Measurements from ENCODE around the gene KCNMA1. TPM values are rescaled to one million over a fixed set of nuclear protein-coding genes. Genes with fewer than 3 reads are reported as not detected.
A peak's percentile ranks its signal among the peaks of the same experiment; 100 is the strongest.

Gene KCNMA1
- total RNA-seq, 4 donors from 2014 or later: 66.8 to 96.5 (median 78.9) TPM

GRCh38 chr10:77490534-77491314 lies 146.9 kb downstream of the KCNMA1 start:
- ATAC-seq (no peak), DNase-seq (no peak)
- intact Hi-C loops (cut with DNase I; ENCODE audit: low total_unique reads) (loop anchor here (5.0 kb wide), 1 partner anchor 93 kb away; no protein-coding TSS in a partner anchor), in situ Hi-C loops (cut with MboI; ENCODE audit: low sequenced_read_pairs in 4 of 4) (loop anchor here in 1 of 4 donors (25.0 kb wide), 1 partner anchor 328 kb away; no protein-coding TSS in a partner anchor)
- Histone ChIP-seq H3K27me3 (no peaks in the 10 kb centered on the region), H3K4me3 (no peak overlapping the region), H3K9me3 (no peaks in the 10 kb centered on the region), H3K27ac (peak overlapping the region; percentile 79 to 94 (median 90)), H3K4me1 (peaks cover 58 to 59% of the 10 kb centered on the region in 2 donors), H3K36me3 (no peaks in the 10 kb centered on the region)
- no peak for TF ChIP-seq CTCF (IDR thresholded peaks at IDR 0.05 in 4 of 5, conservative IDR thresholded peaks at IDR 0.05 in 1 of 5)
- TF ChIP-seq POLR2A (IDR thresholded peaks at IDR 0.05): no peak

DNA sequence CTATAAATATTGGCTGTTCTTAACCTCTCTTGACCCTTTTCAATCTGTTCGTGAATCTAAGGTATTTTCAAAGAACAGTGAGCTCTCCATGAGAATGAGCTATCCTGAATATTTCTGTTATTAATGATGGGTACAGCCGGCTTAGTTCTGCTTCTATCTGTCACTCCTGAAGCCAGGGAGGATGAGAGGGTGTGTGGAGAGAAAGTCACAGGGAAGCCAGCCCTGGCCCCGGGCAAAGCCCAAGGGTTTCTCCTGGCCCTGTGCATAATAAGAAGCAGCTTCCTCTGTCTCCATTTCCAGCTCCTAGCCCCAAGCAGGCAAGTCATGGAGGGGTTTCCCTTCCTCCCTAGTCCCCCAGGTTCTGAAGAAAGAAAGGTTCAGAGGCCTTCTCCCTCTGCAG lies 151.1 kb downstream of the KCNMA1 start:
- Histone ChIP-seq H3K4me3 (no peak overlapping the region), H3K9me3 (no peaks in the 10 kb centered on the region), H3K27ac (no peak overlapping the region), H3K36me3 (no peaks in the 10 kb centered on the region), H3K4me1 (peaks cover 28 to 30% of the 10 kb centered on the region in 2 donors), H3K27me3 (no peaks in the 10 kb centered on the region)
- in situ Hi-C loops (cut with MboI; ENCODE audit: low sequenced_read_pairs in 4 of 4) (loop anchor here in 1 of 4 donors (25.0 kb wide), 1 partner anchor 324 kb away; no protein-coding TSS in a partner anchor), intact Hi-C loops (cut with DNase I; ENCODE audit: low total_unique reads) (no loop called here)
- DNase-seq (no peak), ATAC-seq (no peak)
- no peak for TF ChIP-seq POLR2A (IDR thresholded peaks at IDR 0.05)
- no peak for TF ChIP-seq CTCF (IDR thresholded peaks at IDR 0.05 in 4 of 5, conservative IDR thresholded peaks at IDR 0.05 in 1 of 5)

GRCh38 chr10:77485847-77486246 lies 151.8 kb downstream of the KCNMA1 start:
- Histone ChIP-seq H3K36me3 (no peaks in the 10 kb centered on the region), H3K4me1 (peaks cover 24 to 27% of the 10 kb centered on the region in 2 donors), H3K27ac (no peak overlapping the region), H3K9me3 (no peaks in the 10 kb centered on the region), H3K4me3 (no peak overlapping the region), H3K27me3 (no peaks in the 10 kb centered on the region)
- no peak for ATAC-seq
- DNase-seq: no peak
- TF ChIP-seq CTCF (IDR thresholded peaks at IDR 0.05 in 4 of 5, conservative IDR thresholded peaks at IDR 0.05 in 1 of 5) (no peak), POLR2A (IDR thresholded peaks at IDR 0.05) (no peak)
- intact Hi-C loops (cut with DNase I; ENCODE audit: low total_unique reads): no loop called here
- in situ Hi-C loops (cut with MboI; ENCODE audit: low sequenced_read_pairs in 4 of 4): loop anchor here in 1 of 4 donors (25.0 kb wide), 1 partner anchor 324 kb away; no protein-coding TSS in a partner anchor

DNA sequence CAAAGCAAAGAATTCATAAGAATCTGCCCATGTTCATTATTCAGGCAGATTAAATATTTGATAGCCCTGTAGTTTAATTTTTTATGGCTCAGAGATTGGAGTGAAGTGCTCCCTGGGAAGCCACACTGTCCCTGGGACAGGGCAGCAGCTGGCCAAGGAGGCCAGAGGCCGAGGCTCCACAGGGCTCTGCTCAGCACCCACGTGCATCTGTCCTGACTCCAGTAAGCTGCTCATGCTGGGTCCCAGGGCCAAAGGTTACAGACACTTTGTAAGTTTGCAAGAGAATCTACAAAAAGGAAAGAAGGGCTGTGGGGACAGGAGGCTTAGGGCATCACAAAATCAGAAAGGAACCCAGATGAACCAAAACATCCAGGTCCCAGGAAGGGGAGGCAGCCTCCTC lies 155.5 kb downstream of the KCNMA1 start:
- peaks cover 27 to 28% of the 10 kb centered on the region in 2 donors for H3K4me1 ChIP-seq
- no peaks in the 10 kb centered on the region for H3K36me3 ChIP-seq
- no peak for DNase-seq
- ATAC-seq: no peak
- H3K27me3 ChIP-seq: no peaks in the 10 kb centered on the region
- TF ChIP-seq POLR2A (IDR thresholded peaks at IDR 0.05) (no peak), CTCF (IDR thresholded peaks at IDR 0.05 in 4 of 5, conservative IDR thresholded peaks at IDR 0.05 in 1 of 5) (no peak)
- no peak overlapping the region for H3K27ac ChIP-seq
- in situ Hi-C loops (cut with MboI; ENCODE audit: low sequenced_read_pairs in 4 of 4): loop anchor here in 1 of 4 donors (25.0 kb wide), 1 partner anchor 320 kb away; no protein-coding TSS in a partner anchor
- no peak overlapping the region for H3K4me3 ChIP-seq
- intact Hi-C loops (cut with DNase I; ENCODE audit: low total_unique reads): no loop called here
- no peaks in the 10 kb centered on the region for H3K9me3 ChIP-seq
